ENCODE measurements around the gene RPS15. TPM values are rescaled to one million over a fixed set of nuclear protein-coding genes. Genes with fewer than 3 reads are reported as not detected.

The RPS15 gene
- total and polyA plus RNA-seq, 2 donors (not counting 3 experiments of a cell fraction or from before 2014, with no cell fraction given), result 1,260 to 3,270 TPM

GRCh38 chr19:1432507-1432887 is 5.7 kb upstream of the RPS15 start:
- Histone ChIP-seq H3K27ac (ENCODE audit: insufficient read depth, low read depth, low read length) (no peak overlapping the region), H3K9me1 (replicated peaks; ENCODE audit: control insufficient read depth, extremely low read depth, insufficient read depth, low read length) (no peaks in the 10 kb centered on the region), H3K4me3 (replicated peaks in 1 of 3; ENCODE audit: insufficient read depth in 1 of 3, low read depth in 1 of 3, low read length in 3 of 3) (no peak overlapping the region), H3K27me3 (ENCODE audit: control insufficient read depth in 2 of 2, insufficient read depth in 2 of 2, low read length in 2 of 2) (no peaks in the 10 kb centered on the region), H3K9ac (replicated peaks; ENCODE audit: extremely low read depth, insufficient read depth, low read length) (no peak overlapping the region), H4K20me1 (replicated peaks; ENCODE audit: control insufficient read depth, extremely low read depth, insufficient read depth, low read length) (no peaks in the 10 kb centered on the region), H3K79me2 (ENCODE audit: control insufficient read depth, insufficient read depth, low read length) (no peaks in the 10 kb centered on the region), H3K4me2 (ENCODE audit: insufficient read depth, low read length) (no peak overlapping the region), H3K9me3 (replicated peaks; ENCODE audit: control insufficient read depth, insufficient read depth, low read length) (no peaks in the 10 kb centered on the region), H2AFZ (ENCODE audit: low read depth, low read length) (no peak overlapping the region), H3K4me1 (ENCODE audit: control insufficient read depth, extremely low read depth, insufficient read depth, low read length) (no peaks in the 10 kb centered on the region), H3K36me3 (ENCODE audit: control insufficient read depth in 2 of 2, extremely low read depth in 1 of 2, insufficient read depth in 2 of 2, low read length in 2 of 2) (peaks cover 2 to 54% of the 10 kb centered on the region in 2 experiments)
- no TSS peak for BruUV-seq (replicated peaks)
- TF ChIP-seq MYC (IDR thresholded peaks at IDR 0.05; ENCODE audit: low read depth, low read length), result no peak
- TF ChIP-seq POLR2AphosphoS5 (IDR thresholded peaks at IDR 0.05; ENCODE audit: insufficient read depth, low read depth, low read length), result no peak
- TF ChIP-seq MAX (IDR thresholded peaks at IDR 0.05; ENCODE audit: insufficient read depth, insufficient read length), result no peak
- no peak for TF ChIP-seq FOS (IDR thresholded peaks at IDR 0.05; ENCODE audit: borderline replicate concordance, insufficient read depth, low read length)
- no peak for TF ChIP-seq POLR2A (IDR thresholded peaks at IDR 0.05; ENCODE audit: low read depth, low read length)
- TF ChIP-seq EZH2 (IDR thresholded peaks at IDR 0.05; ENCODE audit: borderline replicate concordance, low read depth, low read length, severe bottlenecking), result no peak
- TF ChIP-seq CTCF (IDR thresholded peaks at IDR 0.05; ENCODE audit: extremely low read depth in 1 of 2, insufficient read depth in 1 of 2, low read depth in 1 of 2, low read length in 2 of 2), result no peak
- TF ChIP-seq GATA2 (IDR thresholded peaks at IDR 0.05; ENCODE audit: insufficient read depth, insufficient read length, low read depth, low read length), result no peak
- no peak for TF ChIP-seq JUN (IDR thresholded peaks at IDR 0.05; ENCODE audit: borderline replicate concordance, insufficient read depth, insufficient read length, low read depth)
- intact Hi-C loops (cut with micrococcal nuclease) (no loop called here), dilution Hi-C loops (cut with MboI; ENCODE audit: extremely low pct_ligation_motif_present, low sequenced_read_pairs) (no loop called here)
- FAIRE-seq, result no peak
- POLR2A ChIA-PET, result no interaction called here
- CTCF ChIA-PET, result no interaction called here
- no peak for DNase-seq (ENCODE audit: low read depth, low spot score)
